Panc1 (cell line): Measurements from ENCODE around the gene ATXN10.

ENCODE experiments used
- POLR2AphosphoS5 ChIP-seq: IDR thresholded peaks from 2 replicates; pipeline ENCODE4 v1.6.1; 2012; ENCODE audit warnings: mild to moderate bottlenecking, low read depth, low read length, moderate library complexity
- SIN3A ChIP-seq: IDR thresholded peaks from 2 replicates; pipeline ENCODE4 v1.6.1; 2012; ENCODE audit warnings: low read depth, mild to moderate bottlenecking, low read length, moderate library complexity, borderline replicate concordance; ENCODE audit not compliant: insufficient read depth
- TF ChIP-seq, protein P1 (sequence below): fragments of 450-650 bp; IDR thresholded peaks from 2 replicates; pipeline ENCODE4 v1.5.1; 2017; ENCODE audit warnings: mild to moderate bottlenecking
- TF ChIP-seq, protein P2 (sequence below), 2 experiments: IDR thresholded peaks; 2 replicates each; pipeline ENCODE4 v1.6.1; 2011 to 2012; ENCODE audit warnings: low read depth in 2 of 2, control low read depth in 1 of 2, low read length in 1 of 2, mild to moderate bottlenecking in 1 of 2, moderate library complexity in 1 of 2; ENCODE audit not compliant: insufficient read depth in 1 of 2

DNA sequence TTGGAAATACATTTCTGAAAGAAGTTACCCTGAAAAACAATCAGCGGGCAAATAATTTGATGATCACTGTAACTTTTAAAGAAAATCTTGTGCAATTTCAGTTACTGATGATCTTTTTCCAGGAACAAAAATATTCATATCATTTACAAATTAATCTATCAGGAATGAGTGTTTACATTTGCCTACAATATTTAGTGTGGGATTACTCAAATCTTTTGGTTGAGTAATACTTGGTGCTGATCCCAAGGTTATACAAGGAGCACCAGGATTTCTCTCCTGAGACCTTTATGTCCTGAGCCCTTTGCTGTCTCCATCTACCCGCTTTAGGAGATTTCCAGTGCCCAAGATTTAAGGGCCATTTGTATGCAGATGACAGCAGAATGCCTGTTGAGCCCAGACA, 116.1 kb downstream of the ATXN10 start:
- TF ChIP-seq, protein P1, sequence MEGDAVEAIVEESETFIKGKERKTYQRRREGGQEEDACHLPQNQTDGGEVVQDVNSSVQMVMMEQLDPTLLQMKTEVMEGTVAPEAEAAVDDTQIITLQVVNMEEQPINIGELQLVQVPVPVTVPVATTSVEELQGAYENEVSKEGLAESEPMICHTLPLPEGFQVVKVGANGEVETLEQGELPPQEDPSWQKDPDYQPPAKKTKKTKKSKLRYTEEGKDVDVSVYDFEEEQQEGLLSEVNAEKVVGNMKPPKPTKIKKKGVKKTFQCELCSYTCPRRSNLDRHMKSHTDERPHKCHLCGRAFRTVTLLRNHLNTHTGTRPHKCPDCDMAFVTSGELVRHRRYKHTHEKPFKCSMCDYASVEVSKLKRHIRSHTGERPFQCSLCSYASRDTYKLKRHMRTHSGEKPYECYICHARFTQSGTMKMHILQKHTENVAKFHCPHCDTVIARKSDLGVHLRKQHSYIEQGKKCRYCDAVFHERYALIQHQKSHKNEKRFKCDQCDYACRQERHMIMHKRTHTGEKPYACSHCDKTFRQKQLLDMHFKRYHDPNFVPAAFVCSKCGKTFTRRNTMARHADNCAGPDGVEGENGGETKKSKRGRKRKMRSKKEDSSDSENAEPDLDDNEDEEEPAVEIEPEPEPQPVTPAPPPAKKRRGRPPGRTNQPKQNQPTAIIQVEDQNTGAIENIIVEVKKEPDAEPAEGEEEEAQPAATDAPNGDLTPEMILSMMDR: no peak
- no peak for TF ChIP-seq SIN3A
- TF ChIP-seq, protein P2, sequence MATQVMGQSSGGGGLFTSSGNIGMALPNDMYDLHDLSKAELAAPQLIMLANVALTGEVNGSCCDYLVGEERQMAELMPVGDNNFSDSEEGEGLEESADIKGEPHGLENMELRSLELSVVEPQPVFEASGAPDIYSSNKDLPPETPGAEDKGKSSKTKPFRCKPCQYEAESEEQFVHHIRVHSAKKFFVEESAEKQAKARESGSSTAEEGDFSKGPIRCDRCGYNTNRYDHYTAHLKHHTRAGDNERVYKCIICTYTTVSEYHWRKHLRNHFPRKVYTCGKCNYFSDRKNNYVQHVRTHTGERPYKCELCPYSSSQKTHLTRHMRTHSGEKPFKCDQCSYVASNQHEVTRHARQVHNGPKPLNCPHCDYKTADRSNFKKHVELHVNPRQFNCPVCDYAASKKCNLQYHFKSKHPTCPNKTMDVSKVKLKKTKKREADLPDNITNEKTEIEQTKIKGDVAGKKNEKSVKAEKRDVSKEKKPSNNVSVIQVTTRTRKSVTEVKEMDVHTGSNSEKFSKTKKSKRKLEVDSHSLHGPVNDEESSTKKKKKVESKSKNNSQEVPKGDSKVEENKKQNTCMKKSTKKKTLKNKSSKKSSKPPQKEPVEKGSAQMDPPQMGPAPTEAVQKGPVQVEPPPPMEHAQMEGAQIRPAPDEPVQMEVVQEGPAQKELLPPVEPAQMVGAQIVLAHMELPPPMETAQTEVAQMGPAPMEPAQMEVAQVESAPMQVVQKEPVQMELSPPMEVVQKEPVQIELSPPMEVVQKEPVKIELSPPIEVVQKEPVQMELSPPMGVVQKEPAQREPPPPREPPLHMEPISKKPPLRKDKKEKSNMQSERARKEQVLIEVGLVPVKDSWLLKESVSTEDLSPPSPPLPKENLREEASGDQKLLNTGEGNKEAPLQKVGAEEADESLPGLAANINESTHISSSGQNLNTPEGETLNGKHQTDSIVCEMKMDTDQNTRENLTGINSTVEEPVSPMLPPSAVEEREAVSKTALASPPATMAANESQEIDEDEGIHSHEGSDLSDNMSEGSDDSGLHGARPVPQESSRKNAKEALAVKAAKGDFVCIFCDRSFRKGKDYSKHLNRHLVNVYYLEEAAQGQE (IDR thresholded peaks at IDR 0.05; ENCODE audit: insufficient read depth in 1 of 2, low read depth in 2 of 2, low read length in 1 of 2): no peak
- TF ChIP-seq POLR2AphosphoS5: no peak
